MCF 10A (cell line): Measurements from ENCODE around the gene CPTP. TPM values are rescaled to one million over a fixed set of nuclear protein-coding genes. Genes with fewer than 3 reads are reported as not detected.

ENCODE experiments used
- BruUV-seq: library from RNA; stranded (reverse); fragments of 400-500 nt; replicated peaks from 2 replicates; lab custom pipeline; 2021; lab: Mats Ljungman, UMichigan
- CTCF ChIA-PET: fragments of 300-600 bp; sonication (Branson Sonifier 250); formaldehyde crosslinking; extraction: SDS; loops from one replicate; lab custom pipeline; 2021; ENCODE audit warnings: antibody characterized with exemption, inconsistent platforms; lab: Yijun Ruan, JAX
- POLR2A ChIA-PET: fragments of 300-600, 350-650 bp; sonication (Branson Sonifier 250); formaldehyde crosslinking; extraction: SDS; loops from one replicate; lab custom pipeline; 2020; ENCODE audit warnings: antibody characterized with exemption, inconsistent platforms; lab: Yijun Ruan, JAX
- DNase-seq: peaks from one replicate; pipeline ENCODE4 v3.0.0-alpha.2; 2018; ENCODE audit not compliant: unreplicated experiment
- H3K27ac Mint-ChIP-seq: one replicate; pipeline ENCODE4 v1.8.0; 2022; ENCODE audit warnings: mild to moderate bottlenecking, low read depth, mixed read lengths; ENCODE audit not compliant: unreplicated experiment
- H3K27me3 Mint-ChIP-seq: one replicate; pipeline ENCODE4 v1.8.0; 2022; ENCODE audit warnings: mixed read lengths; ENCODE audit not compliant: insufficient read depth, unreplicated experiment
- H3K36me3 Mint-ChIP-seq: one replicate; pipeline ENCODE4 v1.8.0; 2022; ENCODE audit warnings: mild to moderate bottlenecking, moderate library complexity, mixed read lengths; ENCODE audit not compliant: insufficient read depth, unreplicated experiment
- H3K4me1 Mint-ChIP-seq: one replicate; pipeline ENCODE4 v1.8.0; 2022; ENCODE audit warnings: mixed read lengths; ENCODE audit not compliant: insufficient read depth, unreplicated experiment
- H3K4me3 Mint-ChIP-seq: one replicate; pipeline ENCODE4 v1.8.0; 2022; ENCODE audit warnings: mild to moderate bottlenecking, moderate library complexity, mixed read lengths; ENCODE audit not compliant: unreplicated experiment
- H3K9me3 Mint-ChIP-seq: one replicate; pipeline ENCODE4 v1.8.0; 2022; ENCODE audit warnings: mixed read lengths; ENCODE audit not compliant: unreplicated experiment
- intact Hi-C: fragments of 100-400 bp; cut with micrococcal nuclease; formaldehyde crosslinking; loops from 2 replicates; pipeline ENCODE4 v1.14.1; 2022
- total RNA-seq: library from RNA; stranded (reverse); gene quantifications from 2 replicates; pipeline ENCODE4 v1.2.3, GENCODE V29; 2022
- TF ChIP-seq, protein P1 (sequence below): fragments of 200-600 bp; IDR thresholded peaks from one replicate; pipeline ENCODE4 v1.8.0; 2022; ENCODE audit warnings: antibody characterized with exemption, mild to moderate bottlenecking; ENCODE audit not compliant: unreplicated experiment

Gene CPTP
- total RNA-seq, 1 experiment from 2014 or later, result 21.0 TPM

DNA sequence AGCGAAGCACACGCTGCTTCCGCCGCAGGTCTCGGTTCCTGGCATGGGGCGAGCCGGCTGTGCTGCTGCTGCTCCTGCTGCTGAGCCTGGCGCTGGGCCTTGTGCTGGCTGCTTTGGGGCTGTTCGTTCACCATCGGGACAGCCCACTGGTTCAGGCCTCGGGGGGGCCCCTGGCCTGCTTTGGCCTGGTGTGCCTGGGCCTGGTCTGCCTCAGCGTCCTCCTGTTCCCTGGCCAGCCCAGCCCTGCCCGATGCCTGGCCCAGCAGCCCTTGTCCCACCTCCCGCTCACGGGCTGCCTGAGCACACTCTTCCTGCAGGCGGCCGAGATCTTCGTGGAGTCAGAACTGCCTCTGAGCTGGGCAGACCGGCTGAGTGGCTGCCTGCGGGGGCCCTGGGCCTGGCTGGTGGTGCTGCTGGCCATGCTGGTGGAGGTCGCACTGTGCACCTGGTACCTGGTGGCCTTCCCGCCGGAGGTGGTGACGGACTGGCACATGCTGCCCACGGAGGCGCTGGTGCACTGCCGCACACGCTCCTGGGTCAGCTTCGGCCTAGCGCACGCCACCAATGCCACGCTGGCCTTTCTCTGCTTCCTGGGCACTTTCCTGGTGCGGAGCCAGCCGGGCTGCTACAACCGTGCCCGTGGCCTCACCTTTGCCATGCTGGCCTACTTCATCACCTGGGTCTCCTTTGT lies 9.1 kb downstream of the CPTP start:
- Mint-ChIP-seq H3K27me3 (no peaks in the 10 kb centered on the region), H3K27ac (no peak overlapping the region), H3K9me3 (no peaks in the 10 kb centered on the region), H3K4me1 (no peaks in the 10 kb centered on the region), H3K4me3 (no peak overlapping the region), H3K36me3 (peaks cover 48% of the 10 kb centered on the region)
- intact Hi-C loops, result no loop called here
- BruUV-seq, result no TSS peak
- CTCF ChIA-PET, result no interaction called here
- POLR2A ChIA-PET, result interaction anchor here (1.6 to 3.0 kb wide), 4 partner anchors 10 to 42 kb away, joined by 3 to 28 read pairs (median 12); partner anchors contain the start of genes AURKAIP1 and DVL1
- no peak for DNase-seq
- TF ChIP-seq, protein P1, sequence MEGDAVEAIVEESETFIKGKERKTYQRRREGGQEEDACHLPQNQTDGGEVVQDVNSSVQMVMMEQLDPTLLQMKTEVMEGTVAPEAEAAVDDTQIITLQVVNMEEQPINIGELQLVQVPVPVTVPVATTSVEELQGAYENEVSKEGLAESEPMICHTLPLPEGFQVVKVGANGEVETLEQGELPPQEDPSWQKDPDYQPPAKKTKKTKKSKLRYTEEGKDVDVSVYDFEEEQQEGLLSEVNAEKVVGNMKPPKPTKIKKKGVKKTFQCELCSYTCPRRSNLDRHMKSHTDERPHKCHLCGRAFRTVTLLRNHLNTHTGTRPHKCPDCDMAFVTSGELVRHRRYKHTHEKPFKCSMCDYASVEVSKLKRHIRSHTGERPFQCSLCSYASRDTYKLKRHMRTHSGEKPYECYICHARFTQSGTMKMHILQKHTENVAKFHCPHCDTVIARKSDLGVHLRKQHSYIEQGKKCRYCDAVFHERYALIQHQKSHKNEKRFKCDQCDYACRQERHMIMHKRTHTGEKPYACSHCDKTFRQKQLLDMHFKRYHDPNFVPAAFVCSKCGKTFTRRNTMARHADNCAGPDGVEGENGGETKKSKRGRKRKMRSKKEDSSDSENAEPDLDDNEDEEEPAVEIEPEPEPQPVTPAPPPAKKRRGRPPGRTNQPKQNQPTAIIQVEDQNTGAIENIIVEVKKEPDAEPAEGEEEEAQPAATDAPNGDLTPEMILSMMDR, result no peak

DNA sequence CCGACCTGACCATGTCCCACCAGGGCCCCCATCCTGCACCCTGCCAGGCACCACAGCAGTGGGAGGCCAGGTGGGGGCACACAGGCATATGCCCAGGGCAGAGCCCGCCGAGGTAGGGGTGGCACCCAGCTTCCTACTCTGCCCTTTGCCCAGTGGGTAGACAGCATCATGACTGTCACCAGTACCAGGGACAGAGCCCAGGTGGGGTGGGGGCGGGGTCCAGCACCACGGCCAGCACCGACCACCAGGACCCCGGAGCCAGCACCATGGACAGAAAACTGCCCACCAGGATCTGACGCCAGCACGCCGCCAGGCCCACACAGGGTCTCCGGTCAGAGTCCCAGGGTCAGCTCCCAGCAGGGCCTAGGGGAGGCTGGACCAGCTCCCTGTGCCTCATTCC lies 10.2 kb downstream of the CPTP start:
- no peaks in the 10 kb centered on the region for H3K27me3 Mint-ChIP-seq
- ChIA-PET CTCF (interaction anchor here (0.6 to 1.1 kb wide), 6 partner anchors 9 to 372 kb away, joined by 3 to 8 read pairs (median 3); no protein-coding TSS in a partner anchor), POLR2A (interaction anchor here (1.1 to 1.5 kb wide), 2 partner anchors 13 to 16 kb away, joined by 4 read pairs; no protein-coding TSS in a partner anchor)
- DNase-seq, result no peak
- TF ChIP-seq, protein P1, result no peak
- intact Hi-C loops, result no loop called here
- H3K4me3 Mint-ChIP-seq, result no peak overlapping the region
- no TSS peak for BruUV-seq
- H3K36me3 Mint-ChIP-seq, result peaks cover 48% of the 10 kb centered on the region
- no peaks in the 10 kb centered on the region for H3K9me3 Mint-ChIP-seq
- no peaks in the 10 kb centered on the region for H3K4me1 Mint-ChIP-seq
- no peak overlapping the region for H3K27ac Mint-ChIP-seq

DNA sequence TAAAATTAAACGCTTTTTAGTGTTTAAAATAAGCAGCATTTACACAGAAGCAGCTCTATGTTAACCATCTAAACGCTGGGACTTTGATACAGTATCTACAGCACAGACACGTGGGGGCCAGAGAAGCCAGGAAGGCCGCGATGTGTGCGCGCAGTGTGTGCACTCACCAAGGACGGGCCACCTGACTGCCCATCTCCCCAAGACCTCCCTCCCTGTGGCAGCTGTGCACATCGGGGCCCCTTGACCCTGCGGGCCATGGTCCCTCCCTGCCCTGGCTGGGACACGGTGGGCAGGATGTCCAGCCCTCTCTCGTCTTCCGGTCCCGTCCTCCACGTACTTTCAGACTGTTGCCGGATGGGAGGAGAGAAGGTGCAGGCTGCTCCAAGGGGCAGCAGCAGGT lies 10.7 kb downstream of the CPTP start:
- BruUV-seq, result no TSS peak
- intact Hi-C loops, result no loop called here
- H3K4me3 Mint-ChIP-seq, result no peak overlapping the region
- CTCF ChIA-PET, result interaction anchor here (0.6 to 1.1 kb wide), 4 partner anchors 9 to 373 kb away, joined by 3 to 8 read pairs (median 4); no protein-coding TSS in a partner anchor
- POLR2A ChIA-PET, result interaction anchor here (1.1 to 1.5 kb wide), 2 partner anchors 12 to 17 kb away, joined by 4 read pairs; no protein-coding TSS in a partner anchor
- no peak overlapping the region for H3K27ac Mint-ChIP-seq
- TF ChIP-seq, protein P1, result no peak
- no peak for DNase-seq
- peaks cover 48% of the 10 kb centered on the region for H3K36me3 Mint-ChIP-seq
- no peaks in the 10 kb centered on the region for H3K4me1 Mint-ChIP-seq
- H3K27me3 Mint-ChIP-seq, result no peaks in the 10 kb centered on the region
- H3K9me3 Mint-ChIP-seq, result no peaks in the 10 kb centered on the region

DNA sequence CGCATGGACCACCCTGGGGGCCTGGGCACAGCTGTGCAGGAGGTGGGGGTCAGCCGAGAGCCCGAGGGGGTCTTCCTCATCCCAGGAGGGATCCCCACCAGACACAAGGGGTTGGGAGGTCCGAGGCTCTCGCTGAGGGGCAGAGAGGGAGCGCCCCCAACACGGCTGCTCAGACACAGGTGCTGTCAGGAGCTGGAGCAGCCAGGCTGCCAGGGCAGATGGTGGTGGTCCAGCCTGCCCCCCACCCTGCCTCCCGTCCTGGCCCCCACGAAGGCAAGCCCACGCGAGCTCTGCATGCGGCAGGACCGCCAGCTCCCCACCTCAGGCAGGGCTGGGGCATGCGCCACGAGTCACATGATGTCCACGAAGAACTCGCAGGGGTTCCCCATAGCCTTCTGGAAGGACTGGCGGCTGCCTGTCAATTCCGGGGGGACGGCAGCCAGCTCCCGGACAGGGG lies 11.2 kb downstream of the CPTP start:
- Mint-ChIP-seq H3K27me3 (no peaks in the 10 kb centered on the region), H3K4me1 (no peaks in the 10 kb centered on the region), H3K9me3 (no peaks in the 10 kb centered on the region), H3K4me3 (no peak overlapping the region), H3K36me3 (peaks cover 53% of the 10 kb centered on the region), H3K27ac (no peak overlapping the region)
- ChIA-PET CTCF (no interaction called here), POLR2A (interaction anchor here (0.6 to 1.5 kb wide), 2 partner anchors 17 to 142 kb away, joined by 3 to 4 read pairs; no protein-coding TSS in a partner anchor)
- no peak for DNase-seq
- intact Hi-C loops, result no loop called here
- TF ChIP-seq, protein P1, result no peak
- no TSS peak for BruUV-seq
